ENCODE data around the gene UGT1A7. TPM values are rescaled to one million over a fixed set of nuclear protein-coding genes. Genes with fewer than 3 reads are reported as not detected.

Gene UGT1A7
- total and polyA plus RNA-seq, 3 donors from 2014 or later, result 0.19 TPM; not detected in 2

- Histone ChIP-seq H3K27me3 (no peaks in the 10 kb centered on the region), H3K36me3 (ENCODE audit: low read depth, missing control alignments) (no peaks in the 10 kb centered on the region), H3K4me3 (no peak overlapping the region), H3K4me1 (no peaks in the 10 kb centered on the region), H3K9me3 (no peaks in the 10 kb centered on the region), H3K27ac (no peak overlapping the region)
- 88 to 89% methylated on average over 7 of the region's 7 CpGs for WGBS, 2 donors
- intact Hi-C loops (cut with DNase I; ENCODE audit: low total_unique reads), result no loop called here
- TF ChIP-seq CTCF (IDR thresholded peaks at IDR 0.05) (no peak), POLR2A (IDR thresholded peaks at IDR 0.05) (no peak)
- no peak for DNase-seq
Measured at GRCh38 chr2:233789554-233789953, 107.9 kb downstream of the UGT1A7 start.

- no peak for DNase-seq
- intact Hi-C loops (cut with DNase I; ENCODE audit: low total_unique reads), result no loop called here
- Histone ChIP-seq H3K4me3 (no peak overlapping the region), H3K27ac (no peak overlapping the region), H3K9me3 (no peaks in the 10 kb centered on the region), H3K36me3 (ENCODE audit: low read depth, missing control alignments) (no peaks in the 10 kb centered on the region), H3K27me3 (no peaks in the 10 kb centered on the region), H3K4me1 (no peaks in the 10 kb centered on the region)
- no peak for TF ChIP-seq POLR2A (IDR thresholded peaks at IDR 0.05)
- TF ChIP-seq CTCF (IDR thresholded peaks at IDR 0.05), result no peak
- WGBS, 2 donors, result 75 to 76% methylated on average over 18 of the region's 18 CpGs
Measured at GRCh38 chr2:233791151-233791882, 109.6 kb downstream of the UGT1A7 start.

- H3K9me3 ChIP-seq, result no peaks in the 10 kb centered on the region
- H3K27ac ChIP-seq, result no peak overlapping the region
- H3K36me3 ChIP-seq (ENCODE audit: low read depth, missing control alignments), result no peaks in the 10 kb centered on the region
- intact Hi-C loops (cut with DNase I; ENCODE audit: low total_unique reads), result no loop called here
- no peaks in the 10 kb centered on the region for H3K27me3 ChIP-seq
- 71 to 76% methylated on average over 9 of the region's 9 CpGs for WGBS, 2 donors
- TF ChIP-seq POLR2A (IDR thresholded peaks at IDR 0.05), result no peak
- TF ChIP-seq CTCF (IDR thresholded peaks at IDR 0.05), result no peak
- DNase-seq, result no peak
- no peak overlapping the region for H3K4me3 ChIP-seq
- no peaks in the 10 kb centered on the region for H3K4me1 ChIP-seq
Measured at GRCh38 chr2:233791883-233792329, 110.2 kb downstream of the UGT1A7 start.

GRCh38 chr2:233792720-233793119, 111.0 kb downstream of the UGT1A7 start:
- Histone ChIP-seq H3K27ac (no peak overlapping the region), H3K27me3 (no peaks in the 10 kb centered on the region), H3K4me3 (no peak overlapping the region), H3K36me3 (ENCODE audit: low read depth, missing control alignments) (no peaks in the 10 kb centered on the region), H3K9me3 (no peaks in the 10 kb centered on the region), H3K4me1 (no peaks in the 10 kb centered on the region)
- intact Hi-C loops (cut with DNase I; ENCODE audit: low total_unique reads), result no loop called here
- no peak for DNase-seq
- 84 to 95% methylated on average over 7 of the region's 7 CpGs for WGBS, 2 donors
- no peak for TF ChIP-seq POLR2A (IDR thresholded peaks at IDR 0.05)
- TF ChIP-seq CTCF (IDR thresholded peaks at IDR 0.05), result no peak

Measured in testis (tissue), 3 donors.